ENCODE measurements around the gene TBCEL.

TBCEL gene

GRCh38 chr11:121023848-121024751 lies at the start of gene TBCEL:
TBCEL (plus strand) TSS chr11:121024102; CDS start chr11:121045691, 21,589 bp downstream.
- H3K9me3 ChIP-seq (ENCODE audit: severe bottlenecking): no peaks in the 10 kb centered on the region

GRCh38 chr11:120974466-120974865 lies 49.4 kb upstream of the TBCEL start:
- H3K9me3 ChIP-seq (ENCODE audit: severe bottlenecking): no peaks in the 10 kb centered on the region
- H3K27me3 ChIP-seq (ENCODE audit: insufficient read depth, low read depth, severe bottlenecking): no peaks in the 10 kb centered on the region
- H3K27ac ChIP-seq: no peak overlapping the region
- no peak for TF ChIP-seq CTCF (IDR thresholded peaks at IDR 0.05; ENCODE audit: low read depth, low read length)
- no peak for DNase-seq
- H3K36me3 ChIP-seq: no peaks in the 10 kb centered on the region
- H3K4me3 ChIP-seq (ENCODE audit: low read depth, low read length): no peak overlapping the region

More at GRCh38 chr11:121023848-121024751, at the start of gene TBCEL:
- TF ChIP-seq CTCF (IDR thresholded peaks at IDR 0.05; ENCODE audit: low read depth, low read length): no peak
- peak within 1 kb of the TSS; percentile 91 for H3K4me3 ChIP-seq (ENCODE audit: low read depth, low read length)
- no peaks in the 10 kb centered on the region for H3K36me3 ChIP-seq
- H3K27ac ChIP-seq: peak within 1 kb of the TSS; percentile 76
- peak; percentile 96 for DNase-seq
- no peaks in the 10 kb centered on the region for H3K27me3 ChIP-seq (ENCODE audit: insufficient read depth, low read depth, severe bottlenecking)

- H3K9me3 ChIP-seq (ENCODE audit: severe bottlenecking): no peaks in the 10 kb centered on the region
- H3K36me3 ChIP-seq: no peaks in the 10 kb centered on the region
- H3K27me3 ChIP-seq (ENCODE audit: insufficient read depth, low read depth, severe bottlenecking): no peaks in the 10 kb centered on the region
- H3K4me3 ChIP-seq (ENCODE audit: low read depth, low read length): no peak overlapping the region
- H3K27ac ChIP-seq: no peak overlapping the region
- no peak for TF ChIP-seq CTCF (IDR thresholded peaks at IDR 0.05; ENCODE audit: low read depth, low read length)
- no peak for DNase-seq
These were observed 48.9 kb upstream of the TBCEL start for GRCh38 chr11:120974965-120975364.

GRCh38 chr11:120977266-120978137 lies 46.4 kb upstream of the TBCEL start:
- Histone ChIP-seq H3K27ac (no peak overlapping the region), H3K27me3 (ENCODE audit: insufficient read depth, low read depth, severe bottlenecking) (no peaks in the 10 kb centered on the region), H3K4me3 (ENCODE audit: low read depth, low read length) (no peak overlapping the region), H3K36me3 (no peaks in the 10 kb centered on the region), H3K9me3 (ENCODE audit: severe bottlenecking) (no peaks in the 10 kb centered on the region)
- DNase-seq: no peak
- TF ChIP-seq CTCF (IDR thresholded peaks at IDR 0.05; ENCODE audit: low read depth, low read length): no peak

GRCh38 chr11:120978701-120979100 lies 45.2 kb upstream of the TBCEL start:
- TF ChIP-seq CTCF (IDR thresholded peaks at IDR 0.05; ENCODE audit: low read depth, low read length): no peak
- Histone ChIP-seq H3K27me3 (ENCODE audit: insufficient read depth, low read depth, severe bottlenecking) (no peaks in the 10 kb centered on the region), H3K36me3 (no peaks in the 10 kb centered on the region), H3K27ac (no peak overlapping the region), H3K9me3 (ENCODE audit: severe bottlenecking) (no peaks in the 10 kb centered on the region), H3K4me3 (ENCODE audit: low read depth, low read length) (no peak overlapping the region)
- DNase-seq: no peak
